SH-SY5Y (cell line): Measurements from ENCODE around the gene PAPSS2.

ENCODE experiments used
- GATA2 ChIP-seq: IDR thresholded peaks from 2 replicates; pipeline ENCODE4 v1.6.1; 2011; ENCODE audit warnings: mild to moderate bottlenecking, low read depth, low read length
- GATA3 ChIP-seq: IDR thresholded peaks from 2 replicates; pipeline ENCODE4 v1.6.1; 2011; ENCODE audit warnings: low read depth, mild to moderate bottlenecking, low read length, moderate library complexity

DNA sequence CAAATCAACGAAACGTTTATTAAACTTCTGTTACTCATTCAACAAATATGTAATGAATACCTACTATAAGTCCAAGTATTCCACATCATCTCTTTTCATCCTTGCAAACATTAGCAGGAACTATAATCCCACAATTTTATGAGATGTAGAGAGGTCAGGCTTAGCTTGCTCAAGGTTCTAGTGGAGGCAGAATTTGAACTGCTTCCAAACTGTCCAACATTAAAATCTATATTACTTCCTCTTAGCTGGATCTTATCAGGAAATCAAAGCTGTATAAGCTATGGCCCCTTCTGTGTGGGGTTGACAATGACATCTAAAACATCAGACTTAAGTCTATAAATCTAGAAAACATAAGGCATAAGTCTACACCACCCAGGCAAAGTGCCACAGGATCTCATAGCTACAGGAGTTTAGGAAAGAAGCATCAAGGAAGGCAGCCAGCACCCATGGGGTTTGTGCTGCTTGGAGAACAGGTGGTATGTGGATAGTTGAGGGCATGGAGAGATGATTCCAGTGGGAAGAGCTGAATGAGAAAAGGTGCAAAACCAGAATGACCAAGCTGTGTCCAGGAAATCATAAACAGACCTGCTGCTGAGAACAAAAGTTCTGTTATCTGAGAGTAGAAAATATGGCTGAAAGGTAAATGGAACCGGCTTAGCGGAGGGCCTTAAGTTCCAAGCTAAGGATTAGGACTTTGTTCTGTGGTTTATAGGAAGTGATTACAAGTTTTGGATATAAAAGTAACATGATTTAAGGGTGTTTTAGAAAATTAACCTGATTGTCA, 34.5 kb downstream of the PAPSS2 start:
- TF ChIP-seq GATA2 (no peak), GATA3 (no peak)
